Measurements from ENCODE around the gene BCAR3. TPM values are rescaled to one million over a fixed set of nuclear protein-coding genes. Genes with fewer than 3 reads are reported as not detected.

The BCAR3 gene
- total RNA-seq, 1 donor from 2014 or later = 11.7 TPM

DNA sequence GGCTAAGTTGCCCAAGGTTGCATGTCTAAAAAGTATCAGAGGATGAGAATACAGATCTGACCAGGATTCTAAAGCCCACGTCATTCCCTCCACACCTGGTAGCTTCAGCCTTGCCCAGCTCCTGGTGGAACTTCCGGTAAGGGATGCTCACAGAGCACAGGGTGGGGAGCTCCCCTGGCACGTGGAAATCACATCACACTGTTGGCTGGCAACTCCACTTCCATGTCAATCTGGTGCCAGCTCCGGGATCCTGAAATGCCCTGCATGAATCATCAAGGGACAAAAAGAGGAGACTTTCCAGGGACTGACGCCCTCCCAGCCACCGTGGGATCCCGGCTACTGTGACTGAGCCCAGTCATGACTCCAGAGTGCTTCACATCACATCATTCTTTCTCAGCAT is 12.4 kb upstream of the BCAR3 start:
- H3K36me3 Mint-ChIP-seq = no peaks in the 10 kb centered on the region
- Histone ChIP-seq H2AFZ (replicated peaks) (no peak overlapping the region), H3K4me3 (no peak overlapping the region), H3K9me3 (ENCODE audit: low read depth) (no peaks in the 10 kb centered on the region), H3F3A (ENCODE audit: low read depth) (peaks cover 4% of the 10 kb centered on the region), H4K20me1 (ENCODE audit: low read depth) (no peaks in the 10 kb centered on the region), H3K27ac (no peak overlapping the region), H3K27me3 (no peaks in the 10 kb centered on the region), H3K9ac (no peak overlapping the region), H3K36me3 (no peaks in the 10 kb centered on the region), H3K79me2 (ENCODE audit: low read depth) (no peaks in the 10 kb centered on the region), H3K4me2 (no peak overlapping the region), H3K4me1 (peaks cover 11% of the 10 kb centered on the region)
- no peak overlapping the region for H3K27ac Mint-ChIP-seq
- H3K27me3 Mint-ChIP-seq (ENCODE audit: insufficient read depth, low read depth) = peaks cover 5% of the 10 kb centered on the region
- peaks cover 37% of the 10 kb centered on the region for H3K4me1 Mint-ChIP-seq
- H3K4me3 Mint-ChIP-seq = no peak overlapping the region
- no peaks in the 10 kb centered on the region for H3K9me3 Mint-ChIP-seq
- no peak for DNase-seq (ENCODE audit: low spot score)
- no peak for TF ChIP-seq EZH2 (IDR thresholded peaks at IDR 0.05)

DNA sequence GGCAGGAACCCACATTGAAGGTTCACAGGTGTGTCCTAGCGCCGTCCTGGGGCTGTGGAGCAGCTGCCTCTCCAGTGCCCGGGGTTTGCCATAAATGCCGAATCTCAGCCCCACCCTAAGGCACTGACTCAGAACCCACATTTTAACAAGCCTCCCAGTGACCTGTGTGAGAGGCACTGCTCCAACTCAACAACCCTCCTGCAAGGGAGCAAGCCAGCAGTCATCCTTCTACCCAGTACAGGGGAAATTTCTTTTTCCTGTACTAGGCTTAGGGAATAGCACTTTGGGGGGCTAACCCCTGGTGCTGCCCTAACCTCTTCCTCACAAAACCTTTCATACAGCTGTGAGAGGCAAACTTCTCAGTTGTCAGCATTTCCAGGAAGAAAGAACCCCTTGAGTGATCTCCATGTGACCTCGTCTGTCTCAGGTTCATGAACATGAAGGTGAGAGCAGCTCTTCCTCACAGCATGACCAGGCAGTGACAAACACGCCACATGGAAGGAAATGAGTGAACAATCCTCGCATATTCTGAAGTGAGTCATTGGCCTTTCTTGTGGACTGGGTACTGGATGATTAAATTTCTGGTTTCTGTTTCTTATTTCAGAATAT is 11.4 kb upstream of the BCAR3 start:
- peaks cover 6% of the 10 kb centered on the region for H3F3A ChIP-seq (ENCODE audit: low read depth)
- no peaks in the 10 kb centered on the region for H3K36me3 ChIP-seq
- no peak overlapping the region for H2AFZ ChIP-seq (replicated peaks)
- Mint-ChIP-seq H3K9me3 (no peaks in the 10 kb centered on the region), H3K27me3 (ENCODE audit: insufficient read depth, low read depth) (peaks cover 7% of the 10 kb centered on the region), H3K4me1 (peaks cover 37% of the 10 kb centered on the region), H3K36me3 (no peaks in the 10 kb centered on the region), H3K27ac (no peak overlapping the region), H3K4me3 (no peak overlapping the region)
- H3K27me3 ChIP-seq = no peaks in the 10 kb centered on the region
- no peaks in the 10 kb centered on the region for H3K9me3 ChIP-seq (ENCODE audit: low read depth)
- no peak overlapping the region for H3K4me2 ChIP-seq
- H3K79me2 ChIP-seq (ENCODE audit: low read depth) = no peaks in the 10 kb centered on the region
- H3K27ac ChIP-seq = no peak overlapping the region
- H3K9ac ChIP-seq = no peak overlapping the region
- H3K4me3 ChIP-seq = no peak overlapping the region
- no peak for TF ChIP-seq EZH2 (IDR thresholded peaks at IDR 0.05)
- TF ChIP-seq EZH2phosphoT487 (IDR thresholded peaks at IDR 0.05) = no peak
- TF ChIP-seq, protein P1, sequence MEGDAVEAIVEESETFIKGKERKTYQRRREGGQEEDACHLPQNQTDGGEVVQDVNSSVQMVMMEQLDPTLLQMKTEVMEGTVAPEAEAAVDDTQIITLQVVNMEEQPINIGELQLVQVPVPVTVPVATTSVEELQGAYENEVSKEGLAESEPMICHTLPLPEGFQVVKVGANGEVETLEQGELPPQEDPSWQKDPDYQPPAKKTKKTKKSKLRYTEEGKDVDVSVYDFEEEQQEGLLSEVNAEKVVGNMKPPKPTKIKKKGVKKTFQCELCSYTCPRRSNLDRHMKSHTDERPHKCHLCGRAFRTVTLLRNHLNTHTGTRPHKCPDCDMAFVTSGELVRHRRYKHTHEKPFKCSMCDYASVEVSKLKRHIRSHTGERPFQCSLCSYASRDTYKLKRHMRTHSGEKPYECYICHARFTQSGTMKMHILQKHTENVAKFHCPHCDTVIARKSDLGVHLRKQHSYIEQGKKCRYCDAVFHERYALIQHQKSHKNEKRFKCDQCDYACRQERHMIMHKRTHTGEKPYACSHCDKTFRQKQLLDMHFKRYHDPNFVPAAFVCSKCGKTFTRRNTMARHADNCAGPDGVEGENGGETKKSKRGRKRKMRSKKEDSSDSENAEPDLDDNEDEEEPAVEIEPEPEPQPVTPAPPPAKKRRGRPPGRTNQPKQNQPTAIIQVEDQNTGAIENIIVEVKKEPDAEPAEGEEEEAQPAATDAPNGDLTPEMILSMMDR (IDR thresholded peaks at IDR 0.05) = no peak
- DNase-seq (ENCODE audit: low spot score) = no peak
- H4K20me1 ChIP-seq (ENCODE audit: low read depth) = no peaks in the 10 kb centered on the region
- peaks cover 11% of the 10 kb centered on the region for H3K4me1 ChIP-seq

DNA sequence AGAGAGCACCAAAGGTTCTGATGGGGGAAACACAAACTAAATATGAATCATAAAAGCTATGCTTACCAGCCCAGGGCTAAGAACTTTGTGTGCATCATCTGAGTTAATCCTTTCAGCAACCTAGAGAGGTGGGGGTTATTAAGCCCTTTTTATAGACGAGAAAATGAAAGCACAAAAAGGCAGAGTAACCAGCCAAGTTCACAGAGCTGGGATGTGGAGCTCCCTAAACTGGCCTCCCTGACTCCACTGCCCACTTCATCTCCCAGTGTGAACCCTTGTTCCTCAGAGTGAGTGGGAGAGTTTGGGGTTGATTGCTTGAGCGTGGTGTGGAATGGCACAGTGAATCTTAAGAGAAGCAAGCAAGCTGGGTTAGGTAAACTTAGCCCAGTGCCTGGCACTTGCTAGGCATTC is 10.8 kb upstream of the BCAR3 start:
- H3K9me3 Mint-ChIP-seq = no peaks in the 10 kb centered on the region
- H3F3A ChIP-seq (ENCODE audit: low read depth) = peaks cover 11% of the 10 kb centered on the region
- H2AFZ ChIP-seq (replicated peaks) = no peak overlapping the region
- H3K9me3 ChIP-seq (ENCODE audit: low read depth) = no peaks in the 10 kb centered on the region
- H3K4me1 Mint-ChIP-seq = peaks cover 42% of the 10 kb centered on the region
- H3K36me3 Mint-ChIP-seq = no peaks in the 10 kb centered on the region
- peaks cover 3% of the 10 kb centered on the region for H3K27me3 Mint-ChIP-seq (ENCODE audit: insufficient read depth, low read depth)
- no peak overlapping the region for H3K27ac ChIP-seq
- peaks cover 15% of the 10 kb centered on the region for H3K4me1 ChIP-seq
- H3K27me3 ChIP-seq = no peaks in the 10 kb centered on the region
- TF ChIP-seq EZH2 (IDR thresholded peaks at IDR 0.05) (no peak), EZH2phosphoT487 (IDR thresholded peaks at IDR 0.05) (no peak)
- TF ChIP-seq, protein P1 (IDR thresholded peaks at IDR 0.05) = no peak
- H3K4me3 Mint-ChIP-seq = no peak overlapping the region
- H4K20me1 ChIP-seq (ENCODE audit: low read depth) = no peaks in the 10 kb centered on the region
- no peaks in the 10 kb centered on the region for H3K36me3 ChIP-seq
- H3K27ac Mint-ChIP-seq = peak overlapping the region; percentile 40
- H3K79me2 ChIP-seq (ENCODE audit: low read depth) = no peaks in the 10 kb centered on the region
- H3K9ac ChIP-seq = no peak overlapping the region
- H3K4me2 ChIP-seq = no peak overlapping the region
- no peak for DNase-seq (ENCODE audit: low spot score)
- no peak overlapping the region for H3K4me3 ChIP-seq

DNA sequence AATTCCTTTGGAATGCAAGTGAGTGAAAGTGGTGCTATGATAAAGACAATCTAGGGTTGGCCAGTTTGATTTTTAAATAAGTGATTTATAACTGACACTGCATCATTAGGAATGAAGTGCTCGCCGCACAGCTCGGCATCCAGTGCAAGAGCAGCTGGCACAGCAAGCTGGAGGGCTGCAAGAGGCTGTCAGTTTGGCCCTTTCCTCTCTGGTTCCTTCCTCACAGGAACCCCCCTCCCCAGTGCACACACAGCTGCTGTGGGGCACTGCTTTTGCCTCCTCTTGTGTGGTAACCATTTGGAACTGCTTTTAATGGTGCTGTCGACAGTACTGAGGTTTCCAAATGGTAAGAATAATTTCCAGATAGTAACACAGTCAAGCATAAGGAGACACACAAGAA is 10.4 kb upstream of the BCAR3 start:
- H3K36me3 Mint-ChIP-seq = no peaks in the 10 kb centered on the region
- Histone ChIP-seq H3K79me2 (ENCODE audit: low read depth) (no peaks in the 10 kb centered on the region), H3K36me3 (no peaks in the 10 kb centered on the region), H3K4me3 (no peak overlapping the region), H4K20me1 (ENCODE audit: low read depth) (no peaks in the 10 kb centered on the region), H3K9me3 (ENCODE audit: low read depth) (no peaks in the 10 kb centered on the region), H2AFZ (replicated peaks) (no peak overlapping the region), H3F3A (ENCODE audit: low read depth) (peaks cover 11% of the 10 kb centered on the region), H3K27me3 (no peaks in the 10 kb centered on the region), H3K4me1 (peaks cover 15% of the 10 kb centered on the region), H3K27ac (no peak overlapping the region), H3K9ac (no peak overlapping the region), H3K4me2 (no peak overlapping the region)
- no peaks in the 10 kb centered on the region for H3K9me3 Mint-ChIP-seq
- no peak overlapping the region for H3K4me3 Mint-ChIP-seq
- peaks cover 42% of the 10 kb centered on the region for H3K4me1 Mint-ChIP-seq
- peaks cover 6% of the 10 kb centered on the region for H3K27me3 Mint-ChIP-seq (ENCODE audit: insufficient read depth, low read depth)
- no peak for DNase-seq (ENCODE audit: low spot score)
- TF ChIP-seq, protein P1 (IDR thresholded peaks at IDR 0.05) = no peak
- TF ChIP-seq EZH2 (IDR thresholded peaks at IDR 0.05) (no peak), EZH2phosphoT487 (IDR thresholded peaks at IDR 0.05) (no peak)
- H3K27ac Mint-ChIP-seq = peak overlapping the region; percentile 40
